Uterus (tissue), 2 donors: ENCODE results near the gene KRTAP13-3.

Experiments
- CTCF ChIP-seq, 4 experiments: fragments of 200-600 bp in 2 of 4; fragments of 450-650 bp in 2 of 4; sonication (generic) in 2 of 4; IDR thresholded peaks; one replicate each; pipeline ENCODE4 v1.5.1; 2016 to 2019; ENCODE audit warnings: antibody characterized with exemption in 4 of 4, mild to moderate bottlenecking in 2 of 4, moderate library complexity in 1 of 4
- POLR2A ChIP-seq, 2 donors: fragments of 450-650 bp; IDR thresholded peaks; one replicate each; pipeline ENCODE4 v1.6.1; 2016; ENCODE audit warnings: antibody characterized with exemption in 2 of 2, mild to moderate bottlenecking in 1 of 2, moderate library complexity in 1 of 2

GRCh38 chr21:30430170-30430655 is 4.5 kb upstream of the KRTAP13-3 start, which contains the start of gene KRTAP13-4:
- no peak for TF ChIP-seq POLR2A (IDR thresholded peaks at IDR 0.05)
- no peak for TF ChIP-seq CTCF (IDR thresholded peaks at IDR 0.05)
